Brain microvascular endothelial cell (primary cell): ENCODE data around the gene SLC2A11.
A peak's percentile ranks its signal among the peaks of the same experiment; 100 is the strongest.

Source experiments
- DNase-seq: peaks from one replicate; pipeline ENCODE4 v3.0.0-alpha.2; 2020
- H3K27ac ChIP-seq: fragments of 250-450 bp; sonication (Bioruptor Pico); 2 replicates; pipeline ENCODE4 v1.5.1; 2020; ENCODE audit warnings: mild to moderate bottlenecking, moderate library complexity
- H3K27me3 ChIP-seq: fragments of 250-450 bp; sonication (Bioruptor Pico); replicated peaks from 2 replicates; pipeline ENCODE4 v1.5.1; 2020; ENCODE audit warnings: mild to moderate bottlenecking
- H3K36me3 ChIP-seq: fragments of 250-450 bp; sonication (Bioruptor Pico); replicated peaks from 2 replicates; pipeline ENCODE4 v1.5.1; 2020; ENCODE audit warnings: mild to moderate bottlenecking
- H3K4me3 ChIP-seq: 2 replicates; pipeline ENCODE4 v1.5.1; 2011; ENCODE audit warnings: low read depth, mild to moderate bottlenecking, control low read depth, low read length, moderate library complexity
- CTCF ChIP-seq: IDR thresholded peaks from 2 replicates; pipeline ENCODE4 v1.5.1; 2011; ENCODE audit warnings: low read depth, mild to moderate bottlenecking, moderate library complexity, low read length, control low read depth, inconsistent platforms; ENCODE audit errors: missing control alignments
- in situ Hi-C: cut with HindIII; loops from 2 replicates; pipeline ENCODE4 v1.10.0; 2017; ENCODE audit warnings: low sequenced_read_pairs, low pct_ligation_motif_present

Gene SLC2A11

GRCh38 chr22:23883658-23884057 lies 26.0 kb downstream of the SLC2A11 start:
- no peak for DNase-seq
- TF ChIP-seq CTCF: no peak
- in situ Hi-C loops: no loop called here
- H3K36me3 ChIP-seq: no peaks in the 10 kb centered on the region
- no peak overlapping the region for H3K4me3 ChIP-seq
- no peaks in the 10 kb centered on the region for H3K27me3 ChIP-seq
- H3K27ac ChIP-seq: no peak overlapping the region

GRCh38 chr22:23884140-23884539 lies 26.5 kb downstream of the SLC2A11 start:
- Histone ChIP-seq H3K36me3 (no peaks in the 10 kb centered on the region), H3K4me3 (no peak overlapping the region), H3K27ac (no peak overlapping the region), H3K27me3 (no peaks in the 10 kb centered on the region)
- in situ Hi-C loops: no loop called here
- TF ChIP-seq CTCF: no peak
- DNase-seq: no peak

GRCh38 chr22:23888615-23889401 lies 31.1 kb downstream of the SLC2A11 start:
- H3K27me3 ChIP-seq: no peaks in the 10 kb centered on the region
- peak; percentile 52 for TF ChIP-seq CTCF
- DNase-seq: peak; percentile 10
- peak overlapping the region; percentile 88 for H3K27ac ChIP-seq
- in situ Hi-C loops: no loop called here
- H3K4me3 ChIP-seq: no peak overlapping the region
- H3K36me3 ChIP-seq: no peaks in the 10 kb centered on the region

- H3K4me3 ChIP-seq: no peak overlapping the region
- in situ Hi-C loops: no loop called here
- DNase-seq: no peak
- no peaks in the 10 kb centered on the region for H3K27me3 ChIP-seq
- no peak overlapping the region for H3K27ac ChIP-seq
- no peak for TF ChIP-seq CTCF
- no peaks in the 10 kb centered on the region for H3K36me3 ChIP-seq
These were observed 31.9 kb downstream of the SLC2A11 start for GRCh38 chr22:23889620-23890019.

GRCh38 chr22:23891726-23892125 lies 34.1 kb downstream of the SLC2A11 start:
- H3K36me3 ChIP-seq: peaks cover 12% of the 10 kb centered on the region
- no peak for TF ChIP-seq CTCF
- H3K4me3 ChIP-seq: no peak overlapping the region
- DNase-seq: no peak
- in situ Hi-C loops: no loop called here
- no peaks in the 10 kb centered on the region for H3K27me3 ChIP-seq
- no peak overlapping the region for H3K27ac ChIP-seq

GRCh38 chr22:23892130-23892529 lies 34.5 kb downstream of the SLC2A11 start:
- no peak overlapping the region for H3K4me3 ChIP-seq
- H3K27ac ChIP-seq: no peak overlapping the region
- H3K27me3 ChIP-seq: no peaks in the 10 kb centered on the region
- peaks cover 16% of the 10 kb centered on the region for H3K36me3 ChIP-seq
- in situ Hi-C loops: no loop called here
- DNase-seq: no peak
- no peak for TF ChIP-seq CTCF
